GM18505 (cell line): ENCODE data around the gene MIGA2.
"Not testable (repeated sequence)": the region's sequence is repeated elsewhere in the genome, so short reads cannot be mapped to it uniquely, and the experiment has no call there.

Experiments
- ATAC-seq: cut with Tn5 transposase; IDR thresholded peaks from one replicate; pipeline ENCODE4 v1.9.1; 2021; ENCODE audit not compliant: unreplicated experiment
- POLR2A ChIP-seq: IDR thresholded peaks from 4 replicates; pipeline ENCODE4 v1.6.1; 2011; ENCODE audit warnings: borderline replicate concordance; ENCODE audit not compliant: insufficient read depth, insufficient read length; ENCODE audit errors: extremely low read depth

Gene MIGA2, protein sequence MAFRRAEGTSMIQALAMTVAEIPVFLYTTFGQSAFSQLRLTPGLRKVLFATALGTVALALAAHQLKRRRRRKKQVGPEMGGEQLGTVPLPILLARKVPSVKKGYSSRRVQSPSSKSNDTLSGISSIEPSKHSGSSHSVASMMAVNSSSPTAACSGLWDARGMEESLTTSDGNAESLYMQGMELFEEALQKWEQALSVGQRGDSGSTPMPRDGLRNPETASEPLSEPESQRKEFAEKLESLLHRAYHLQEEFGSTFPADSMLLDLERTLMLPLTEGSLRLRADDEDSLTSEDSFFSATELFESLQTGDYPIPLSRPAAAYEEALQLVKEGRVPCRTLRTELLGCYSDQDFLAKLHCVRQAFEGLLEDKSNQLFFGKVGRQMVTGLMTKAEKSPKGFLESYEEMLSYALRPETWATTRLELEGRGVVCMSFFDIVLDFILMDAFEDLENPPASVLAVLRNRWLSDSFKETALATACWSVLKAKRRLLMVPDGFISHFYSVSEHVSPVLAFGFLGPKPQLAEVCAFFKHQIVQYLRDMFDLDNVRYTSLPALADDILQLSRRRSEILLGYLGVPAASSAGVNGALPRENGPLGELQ

DNA sequence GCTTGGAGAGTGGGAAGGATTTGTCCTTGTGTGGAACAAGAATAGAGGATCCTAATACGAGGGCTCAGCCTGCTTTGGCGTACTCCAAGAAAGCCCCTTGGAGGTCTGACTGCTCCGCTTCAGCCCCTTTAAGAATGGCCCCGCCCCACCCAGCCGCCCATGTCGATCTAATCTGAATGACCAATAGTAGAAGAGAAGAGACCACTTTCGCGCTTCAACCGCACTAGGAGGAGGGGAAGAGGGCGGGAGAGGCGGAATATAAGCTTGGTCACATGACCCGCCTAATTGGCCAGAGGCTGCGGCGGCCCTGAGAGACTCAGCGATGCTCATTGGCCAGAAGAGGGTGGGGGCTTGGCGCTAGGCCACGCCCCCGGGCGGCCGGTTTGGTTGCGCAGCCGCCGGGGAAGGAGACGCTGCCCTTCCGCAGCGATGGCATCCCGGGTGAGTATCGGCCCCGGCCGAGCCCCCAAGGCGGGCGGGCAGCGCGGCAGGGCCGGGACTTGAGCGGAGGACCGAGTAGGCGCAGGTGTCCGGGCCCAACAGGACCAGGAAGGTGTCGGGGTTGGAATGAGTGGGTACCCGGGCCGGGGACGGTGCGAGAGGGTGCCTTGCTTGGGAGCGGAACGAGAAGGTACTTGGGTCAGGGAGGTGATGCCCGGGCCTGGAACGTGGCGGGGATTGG, at the start of gene MIGA2:
Gene MIGA2, plus strand, starts transcription at position 386 of the 682 bp plus-strand sequence. CDS start 3,969 bp downstream, outside the sequence.
- peak; percentile 87 for TF ChIP-seq POLR2A
- peak; percentile 93 for ATAC-seq

DNA sequence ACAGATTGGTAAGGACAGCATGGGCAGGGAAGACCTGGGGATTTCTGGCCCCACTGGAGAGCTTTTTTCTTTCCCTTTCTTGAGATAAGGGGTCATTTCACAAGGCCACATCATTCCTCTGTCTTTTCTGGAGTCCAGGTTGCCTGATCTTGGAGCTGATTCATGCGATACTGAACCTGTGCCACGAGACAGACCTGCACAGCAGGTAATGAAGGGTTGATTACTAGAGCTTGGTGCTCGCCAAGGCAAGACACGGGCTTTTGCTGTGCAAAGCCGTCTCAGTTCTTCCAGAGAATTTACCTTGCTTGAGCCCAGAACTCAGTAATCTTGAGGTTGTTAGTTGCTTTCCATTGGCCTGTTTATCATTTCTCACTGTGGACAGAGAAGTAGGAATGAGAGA, 49.8 kb upstream of the MIGA2 start:
- ATAC-seq, result no peak
- TF ChIP-seq POLR2A, result no peak

DNA sequence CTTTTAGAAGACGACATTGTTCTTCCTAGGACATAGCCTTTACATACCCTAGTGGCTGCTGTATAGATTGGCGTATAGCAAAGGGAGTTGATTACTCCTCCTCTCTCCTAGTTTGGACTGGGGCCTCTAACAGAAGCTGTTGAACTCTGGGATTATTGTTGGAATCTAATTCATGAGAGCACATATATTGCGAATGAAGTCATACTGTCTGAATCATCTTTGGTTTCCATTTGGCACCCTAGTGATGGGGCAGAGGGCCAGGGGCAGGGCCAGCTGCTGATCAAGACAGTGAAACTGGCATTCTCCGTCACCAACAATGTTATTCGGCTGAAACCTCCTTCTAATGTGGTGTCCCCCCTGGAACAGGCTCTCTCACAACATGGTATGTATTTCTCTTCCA, 48.6 kb upstream of the MIGA2 start:
- no peak for TF ChIP-seq POLR2A
- ATAC-seq, result no peak

DNA sequence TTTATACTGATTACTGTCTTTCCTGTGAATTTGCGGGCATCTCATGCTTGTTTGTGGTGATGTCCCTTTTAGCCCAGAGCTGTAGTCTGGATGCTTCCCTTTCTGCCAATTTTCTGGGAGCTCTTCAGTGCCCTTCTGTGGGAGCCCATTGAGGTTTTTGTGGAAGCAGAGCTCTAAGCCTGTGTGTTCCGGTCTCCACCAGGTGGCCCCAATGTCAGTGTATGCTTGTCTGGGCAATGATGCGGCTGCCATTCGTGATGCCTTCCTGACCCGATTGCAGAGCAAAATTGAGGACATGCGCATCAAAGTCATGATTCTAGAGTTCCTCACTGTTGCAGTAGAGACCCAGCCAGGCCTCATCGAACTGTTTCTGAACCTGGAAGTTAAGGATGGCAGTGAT, 43.4 kb upstream of the MIGA2 start:
- no peak for ATAC-seq
- TF ChIP-seq POLR2A, result no peak

DNA sequence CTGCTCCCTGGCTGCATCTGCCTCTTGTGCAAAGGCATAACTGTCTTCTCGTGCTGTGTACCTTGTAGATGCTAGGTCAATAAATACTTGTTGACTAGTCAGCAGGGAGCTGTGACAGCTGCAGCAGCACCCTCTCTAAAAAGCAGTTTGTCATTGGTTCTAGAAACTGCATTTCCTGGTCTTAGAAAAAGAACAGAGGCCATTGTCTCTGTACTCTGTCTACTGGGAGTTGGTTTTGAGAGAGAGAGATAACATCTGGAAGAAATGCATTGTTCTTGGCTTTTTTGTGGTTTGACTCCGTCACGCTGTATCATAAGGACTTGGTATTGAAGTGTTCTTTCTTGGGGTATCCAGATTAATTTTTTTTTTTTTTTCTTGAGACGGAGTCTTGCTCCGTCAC, 40.6 kb upstream of the MIGA2 start:
- no peak for TF ChIP-seq POLR2A

DNA sequence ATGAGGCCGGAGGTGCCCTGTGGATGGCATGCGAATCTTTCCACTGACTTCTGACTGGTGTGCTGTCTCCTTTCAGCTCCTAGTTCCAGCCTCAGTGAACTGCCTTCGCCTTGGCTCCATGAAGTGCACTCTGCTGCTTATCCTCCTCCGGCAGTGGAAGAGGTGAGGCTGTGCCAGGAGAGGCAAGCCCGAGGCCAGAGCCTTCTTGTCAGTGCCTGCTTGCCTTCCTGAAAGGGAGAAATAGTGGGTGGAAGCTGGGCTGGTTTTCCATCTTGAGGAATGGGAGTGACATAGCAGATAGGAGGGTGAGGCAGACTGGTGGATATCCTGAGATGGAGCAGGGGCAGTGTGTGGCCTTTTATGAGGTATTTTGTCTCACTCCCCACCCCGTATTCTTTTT, 38.0 kb upstream of the MIGA2 start:
- TF ChIP-seq POLR2A, result no peak
- no peak for ATAC-seq

More for the DNA sequence above, 40.6 kb upstream of the MIGA2 start:
- ATAC-seq, result no peak

DNA sequence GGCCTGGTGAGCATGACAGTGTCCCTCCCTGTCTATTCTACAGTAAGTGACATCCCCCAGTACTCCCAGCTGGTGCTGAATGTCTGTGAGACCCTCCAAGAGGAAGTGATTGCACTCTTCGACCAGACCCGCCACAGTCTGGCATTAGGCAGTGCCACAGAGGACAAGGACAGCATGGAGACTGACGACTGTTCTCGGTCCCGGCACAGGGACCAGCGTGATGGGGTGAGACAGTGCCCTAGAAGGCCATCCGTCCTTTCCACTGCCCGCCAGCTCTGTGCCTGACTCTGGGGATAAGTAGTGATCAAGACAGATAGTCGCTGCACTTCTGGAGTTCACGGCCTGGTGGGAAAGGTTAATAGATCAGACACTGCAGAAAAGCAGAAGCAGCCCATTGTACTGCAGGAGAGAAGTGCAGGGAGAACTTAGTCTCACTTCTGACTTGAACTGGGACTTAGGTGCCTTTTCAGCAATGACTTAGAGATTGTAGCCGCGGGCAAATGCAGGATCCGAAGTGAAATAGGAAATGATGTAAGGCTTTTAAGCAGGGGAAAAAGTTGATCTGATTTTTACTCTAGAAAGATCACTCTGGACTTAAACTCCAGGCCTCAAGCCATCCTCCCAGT, 36.7 kb upstream of the MIGA2 start:
- ATAC-seq, result no peak
- TF ChIP-seq POLR2A, result no peak

DNA sequence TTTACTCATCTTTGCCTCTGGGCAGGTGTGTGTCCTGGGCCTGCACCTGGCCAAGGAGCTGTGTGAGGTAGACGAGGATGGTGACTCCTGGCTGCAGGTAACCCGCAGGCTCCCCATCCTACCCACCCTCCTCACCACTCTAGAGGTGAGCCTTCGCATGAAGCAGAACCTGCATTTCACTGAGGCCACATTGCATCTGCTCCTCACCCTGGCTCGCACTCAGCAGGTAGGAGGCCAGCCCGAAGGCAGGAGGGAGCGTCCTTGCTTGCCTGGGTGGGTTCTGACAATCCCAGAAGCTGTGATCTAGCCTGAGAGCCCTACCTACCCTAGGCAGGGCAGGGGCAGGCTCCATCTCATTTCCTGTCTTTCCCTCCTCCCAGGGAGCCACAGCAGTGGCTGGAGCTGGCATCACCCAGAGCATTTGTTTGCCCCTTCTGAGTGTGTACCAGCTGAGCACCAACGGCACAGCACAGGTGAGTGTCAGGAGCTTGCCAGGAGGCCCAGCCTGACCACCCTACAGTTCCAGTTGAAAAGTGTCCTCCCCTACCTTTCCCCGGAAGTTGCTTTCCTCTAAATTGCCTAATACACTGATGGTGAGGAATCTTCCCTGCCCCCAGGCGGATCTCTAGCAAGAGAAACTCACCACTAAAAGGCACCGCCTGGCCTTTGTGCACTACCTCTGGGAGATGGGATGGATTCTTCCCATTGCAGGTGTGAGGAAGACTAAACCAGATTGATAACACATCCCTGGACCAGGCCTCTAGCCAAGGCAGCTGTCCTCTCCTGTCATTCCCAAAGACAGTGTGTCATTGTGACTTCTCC, 34.7 kb upstream of the MIGA2 start:
- no peak for ATAC-seq
- no peak for TF ChIP-seq POLR2A

DNA sequence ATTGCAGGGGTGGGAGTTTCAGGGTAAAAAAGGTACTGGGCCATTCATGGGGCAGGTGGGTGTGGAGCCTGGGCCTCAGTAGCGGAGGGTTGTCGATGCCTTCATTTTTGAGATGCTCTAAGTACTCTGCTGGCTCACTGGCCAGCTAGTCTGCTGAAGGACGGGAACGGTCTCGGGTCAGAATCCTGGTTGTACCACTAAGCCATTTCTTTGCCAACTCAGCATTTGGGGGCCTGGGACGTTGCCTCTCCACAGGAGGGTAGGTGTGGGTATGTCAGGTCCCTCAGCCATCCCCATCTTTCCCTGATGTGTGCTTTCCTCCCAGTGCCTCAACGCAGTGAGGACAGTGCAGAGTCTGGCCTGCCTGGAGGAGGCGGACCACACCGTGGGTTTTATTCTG, 33.4 kb upstream of the MIGA2 start:
- no peak for ATAC-seq

DNA sequence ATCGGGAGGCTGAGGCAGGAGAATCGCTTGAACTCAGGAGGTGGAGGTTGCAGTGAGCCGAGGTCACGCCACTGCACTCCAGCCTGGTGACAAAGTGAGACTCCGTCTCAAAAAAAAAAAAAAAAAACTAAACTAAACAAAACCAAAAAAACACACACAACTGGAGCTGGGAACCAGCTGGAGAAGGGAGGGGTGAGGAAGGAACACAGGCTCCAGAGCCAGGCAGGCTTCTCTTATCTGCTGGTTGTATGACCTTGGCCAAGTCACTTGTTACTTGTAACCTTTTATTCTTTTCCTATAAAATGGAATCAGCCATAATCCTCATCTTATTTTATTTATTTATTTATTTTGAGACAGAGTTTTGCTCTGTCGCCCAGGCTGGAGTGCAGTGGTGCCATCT, 32.3 kb upstream of the MIGA2 start:
- not testable (repeated sequence) for ATAC-seq

More for the DNA sequence above, 33.4 kb upstream of the MIGA2 start:
- TF ChIP-seq POLR2A, result peak; percentile 17

DNA sequence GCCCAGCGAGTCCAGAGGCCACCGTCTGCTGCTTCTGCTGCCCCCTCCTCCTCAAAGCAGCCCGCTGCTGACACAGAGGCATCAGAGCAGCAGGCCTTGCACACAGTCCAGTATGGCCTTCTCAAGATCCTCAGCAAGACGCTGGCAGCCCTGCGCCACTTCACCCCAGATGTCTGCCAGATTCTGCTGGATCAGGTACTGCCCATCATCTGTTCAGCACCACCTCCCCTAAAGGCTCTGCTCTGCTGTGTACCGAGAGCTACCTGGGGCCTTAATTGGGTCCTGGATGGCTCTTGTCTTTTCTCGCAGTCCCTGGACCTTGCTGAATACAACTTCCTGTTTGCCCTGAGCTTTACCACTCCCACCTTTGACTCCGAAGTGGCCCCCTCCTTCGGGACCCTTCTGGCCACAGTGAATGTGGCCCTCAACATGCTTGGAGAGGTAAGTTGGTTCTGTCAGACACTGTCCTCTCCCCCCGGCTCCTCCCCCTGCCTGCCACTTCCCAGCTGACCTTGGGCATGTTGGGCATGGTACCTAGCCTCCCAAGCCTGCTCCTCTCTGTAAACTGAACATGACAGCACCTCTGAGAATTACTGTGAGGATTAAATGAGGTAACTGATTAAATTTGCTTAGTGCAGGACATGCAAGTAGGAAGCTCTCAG, 31.0 kb upstream of the MIGA2 start:
- TF ChIP-seq POLR2A, result no peak
- ATAC-seq, result no peak

DNA sequence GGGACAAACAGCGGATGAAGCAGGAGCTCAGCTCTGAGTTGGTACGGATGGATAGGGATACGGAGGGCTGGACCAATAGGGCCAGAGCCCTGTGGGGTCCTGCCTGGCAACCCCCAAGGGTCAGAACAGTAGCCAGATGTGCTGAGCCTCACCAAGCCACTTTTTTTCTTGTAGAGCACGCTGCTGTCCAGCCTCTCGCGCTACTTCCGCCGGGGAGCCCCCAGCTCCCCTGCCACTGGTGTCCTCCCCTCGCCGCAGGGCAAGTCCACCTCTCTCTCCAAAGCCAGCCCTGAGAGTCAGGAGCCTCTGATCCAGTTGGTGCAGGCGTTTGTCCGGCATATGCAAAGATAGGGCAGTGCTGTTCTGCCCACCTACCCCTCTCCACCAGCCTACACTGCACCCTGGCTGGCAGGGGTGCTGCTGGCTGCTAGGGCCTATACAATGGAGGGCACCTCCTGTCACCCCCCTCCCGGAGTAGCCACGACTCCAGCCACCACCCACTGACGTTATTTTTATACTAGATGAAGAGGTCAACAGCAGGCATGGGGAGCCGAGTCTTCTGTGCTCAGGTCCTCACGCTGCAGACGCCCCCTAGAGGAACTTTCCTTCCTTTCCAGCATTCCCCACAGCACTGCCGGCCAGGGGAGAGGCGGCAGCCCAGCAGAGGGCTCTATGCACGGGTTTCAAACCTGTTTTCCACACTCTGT, 29.9 kb upstream of the MIGA2 start:
- no peak for TF ChIP-seq POLR2A

More for the DNA sequence above, 29.9 kb upstream of the MIGA2 start:
- ATAC-seq, result peak; percentile 47
